Activated CD8-positive, alpha-beta memory T cell treated with anti-CD3 and anti-CD28 coated beads for 48 hours (primary cell): ENCODE results near the gene NPAS2.
A peak's percentile ranks its signal among the peaks of the same experiment; 100 is the strongest.

Experiments
- DNase-seq, 3 experiments: peaks; one replicate each; pipeline ENCODE4 v3.0.0-alpha.2; 2020; ENCODE audit warnings: low read depth in 2 of 3, low spot score in 2 of 3

NPAS2 gene

GRCh38 chr2:100796499-100797100 is 23.3 kb upstream of the NPAS2 start:
- DNase-seq: no peak

GRCh38 chr2:100799686-100800085 is 20.3 kb upstream of the NPAS2 start:
- DNase-seq: no peak

- DNase-seq: no peak
These were observed 19.0 kb upstream of the NPAS2 start for GRCh38 chr2:100800915-100801314.

GRCh38 chr2:100801402-100801801 is 18.5 kb upstream of the NPAS2 start:
- no peak for DNase-seq

GRCh38 chr2:100802066-100802465 is 17.9 kb upstream of the NPAS2 start:
- DNase-seq: no peak

GRCh38 chr2:100803334-100803733 is 16.6 kb upstream of the NPAS2 start:
- DNase-seq: no peak

GRCh38 chr2:100806550-100806949 is 13.4 kb upstream of the NPAS2 start:
- no peak for DNase-seq

GRCh38 chr2:100807707-100808106 is 12.2 kb upstream of the NPAS2 start:
- no peak for DNase-seq

- DNase-seq: no peak
These were observed 11.4 kb upstream of the NPAS2 start for GRCh38 chr2:100808582-100808981.

- DNase-seq: no peak
These were observed 10.4 kb upstream of the NPAS2 start for GRCh38 chr2:100809506-100809905.

GRCh38 chr2:100810603-100811145 is 9.3 kb upstream of the NPAS2 start:
- no peak for DNase-seq

GRCh38 chr2:100812116-100812515 is 7.8 kb upstream of the NPAS2 start:
- no peak for DNase-seq

- DNase-seq: no peak
These were observed 7.4 kb upstream of the NPAS2 start for GRCh38 chr2:100812573-100812972.

GRCh38 chr2:100813527-100813926 is 6.4 kb upstream of the NPAS2 start:
- no peak for DNase-seq

- DNase-seq: no peak
These were observed 5.9 kb upstream of the NPAS2 start for GRCh38 chr2:100814043-100814442.

GRCh38 chr2:100814453-100814852 is 5.5 kb upstream of the NPAS2 start:
- no peak for DNase-seq

- no peak for DNase-seq
These were observed 2.5 kb upstream of the NPAS2 start for GRCh38 chr2:100817388-100817985.

- no peak for DNase-seq
These were observed 1.8 kb upstream of the NPAS2 start for GRCh38 chr2:100818003-100818605.

- peak in 1 of 3 experiments; percentile 21 for DNase-seq
These were observed 1.2 kb upstream of the NPAS2 start for GRCh38 chr2:100818606-100819369.

GRCh38 chr2:100820273-100820522 is 259 bp downstream of the NPAS2 start:
- no peak for DNase-seq

- DNase-seq: no peak
These were observed 750 bp downstream of the NPAS2 start for GRCh38 chr2:100820523-100821254.
